ENCODE measurements around the gene MPIG6B.

MPIG6B gene

DNA sequence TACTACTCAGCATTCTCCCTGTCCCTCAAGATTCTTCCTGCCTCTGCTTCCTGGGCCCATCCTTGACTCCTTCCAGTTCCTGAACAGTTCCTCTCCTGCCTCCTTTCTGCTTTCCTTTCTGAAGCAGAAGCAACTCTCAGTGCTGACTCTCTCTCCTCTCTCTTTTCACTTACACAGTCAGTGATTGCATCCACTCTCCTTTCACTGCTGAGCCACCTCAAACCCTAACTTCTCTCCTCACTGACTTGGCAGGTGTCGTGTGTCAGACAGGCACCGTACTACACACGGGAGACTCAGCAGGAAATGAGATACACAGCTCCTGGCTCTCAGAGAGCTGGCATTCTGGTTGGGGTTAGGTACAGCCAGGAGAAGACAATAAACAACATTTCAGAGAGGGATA lies 25.6 kb upstream of the MPIG6B start:
- DNase-seq (ENCODE audit: insufficient read length, low spot score) = no peak

GRCh38 chr6:31700740-31701401 lies 22.3 kb upstream of the MPIG6B start:
- no peak for FAIRE-seq
- TF ChIP-seq PAX5 (IDR thresholded peaks at IDR 0.05; ENCODE audit: insufficient read depth, low read length, severe bottlenecking) (no peak), TAF1 (IDR thresholded peaks at IDR 0.05; ENCODE audit: low read depth, low read length) (no peak), POU2F2 (IDR thresholded peaks at IDR 0.05; ENCODE audit: low read depth, low read length) (no peak), POLR2AphosphoS5 (IDR thresholded peaks at IDR 0.05; ENCODE audit: low read depth, low read length) (no peak), POLR2A (IDR thresholded peaks at IDR 0.05; ENCODE audit: low read depth, low read length) (no peak), SPI1 (IDR thresholded peaks at IDR 0.05; ENCODE audit: low read depth, low read length) (no peak)
- no peak for DNase-seq (ENCODE audit: insufficient read length, low spot score)

More for the DNA sequence above, 25.6 kb upstream of the MPIG6B start:
- FAIRE-seq = no peak
- TF ChIP-seq POLR2AphosphoS5 (IDR thresholded peaks at IDR 0.05; ENCODE audit: low read depth, low read length) (no peak), POU2F2 (IDR thresholded peaks at IDR 0.05; ENCODE audit: low read depth, low read length) (no peak), POLR2A (IDR thresholded peaks at IDR 0.05; ENCODE audit: low read depth, low read length) (no peak), PAX5 (IDR thresholded peaks at IDR 0.05; ENCODE audit: insufficient read depth, low read length, severe bottlenecking) (no peak), TAF1 (IDR thresholded peaks at IDR 0.05; ENCODE audit: low read depth, low read length) (no peak), SPI1 (IDR thresholded peaks at IDR 0.05; ENCODE audit: low read depth, low read length) (no peak)

GRCh38 chr6:31701666-31702404 lies 21.3 kb upstream of the MPIG6B start:
- FAIRE-seq (peak; percentile 28), DNase-seq (ENCODE audit: insufficient read length, low spot score) (no peak)
- TF ChIP-seq PAX5 (IDR thresholded peaks at IDR 0.05; ENCODE audit: insufficient read depth, low read length, severe bottlenecking) (no peak), TAF1 (IDR thresholded peaks at IDR 0.05; ENCODE audit: low read depth, low read length) (no peak), POLR2A (IDR thresholded peaks at IDR 0.05; ENCODE audit: low read depth, low read length) (no peak), POLR2AphosphoS5 (IDR thresholded peaks at IDR 0.05; ENCODE audit: low read depth, low read length) (no peak), POU2F2 (IDR thresholded peaks at IDR 0.05; ENCODE audit: low read depth, low read length) (no peak), SPI1 (IDR thresholded peaks at IDR 0.05; ENCODE audit: low read depth, low read length) (no peak)

GRCh38 chr6:31702405-31702818 lies 20.8 kb upstream of the MPIG6B start:
- TF ChIP-seq POLR2AphosphoS5 (IDR thresholded peaks at IDR 0.05; ENCODE audit: low read depth, low read length) (no peak), POLR2A (IDR thresholded peaks at IDR 0.05; ENCODE audit: low read depth, low read length) (no peak), POU2F2 (IDR thresholded peaks at IDR 0.05; ENCODE audit: low read depth, low read length) (no peak), SPI1 (IDR thresholded peaks at IDR 0.05; ENCODE audit: low read depth, low read length) (no peak), TAF1 (IDR thresholded peaks at IDR 0.05; ENCODE audit: low read depth, low read length) (no peak), PAX5 (IDR thresholded peaks at IDR 0.05; ENCODE audit: insufficient read depth, low read length, severe bottlenecking) (no peak)
- DNase-seq (ENCODE audit: insufficient read length, low spot score) (no peak), FAIRE-seq (no peak)

DNA sequence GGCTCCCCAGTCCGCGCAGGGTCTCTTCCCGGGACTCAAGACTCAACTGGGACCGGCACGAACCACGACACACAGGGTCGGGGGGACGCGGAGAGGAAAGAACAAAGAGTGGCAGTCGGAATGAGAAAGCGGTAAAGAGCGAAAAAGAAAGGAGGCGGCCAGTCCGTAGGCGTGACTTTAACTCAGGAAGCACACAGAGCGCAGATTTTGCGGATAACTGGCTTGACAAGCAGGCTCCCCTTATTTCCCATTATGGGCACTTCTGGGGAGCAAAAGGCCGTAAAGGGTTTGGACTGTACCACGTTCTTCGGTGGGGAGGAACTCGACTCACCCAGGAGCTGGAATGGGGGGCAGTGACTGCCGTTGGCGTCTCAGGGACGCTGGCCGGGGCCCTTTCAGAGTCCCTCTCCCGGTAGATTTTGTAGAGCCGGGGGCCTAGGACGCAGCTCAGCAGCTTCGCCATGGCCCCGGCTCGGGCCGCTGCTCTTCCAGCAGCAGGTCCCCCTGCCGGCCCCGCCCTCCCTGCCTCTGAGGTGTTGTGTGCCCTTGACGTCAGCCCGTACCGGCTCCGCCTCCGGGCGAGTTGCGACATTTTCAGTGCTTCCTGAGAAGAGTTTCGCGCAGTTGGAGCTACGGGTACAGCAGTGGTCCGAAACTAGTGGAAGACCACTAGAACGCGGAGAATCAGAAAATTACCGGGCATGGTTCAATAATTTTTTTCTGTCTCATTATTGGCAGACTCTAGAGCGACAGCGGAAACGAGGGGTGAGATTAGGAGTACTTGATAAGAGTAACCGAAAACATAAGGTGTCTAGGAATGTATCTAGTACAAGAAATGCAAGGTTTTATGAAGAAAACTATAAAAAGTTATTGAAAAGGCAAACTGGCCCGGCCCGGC lies 20.1 kb upstream of the MPIG6B start, which contains the start of gene ABHD16A:
TSS of gene ABHD16A (minus strand) at position 506 of the 898 bp plus-strand sequence. CDS start at position 463, 43 bp downstream.
- peak; percentile 31 for TF ChIP-seq PAX5 (IDR thresholded peaks at IDR 0.05; ENCODE audit: insufficient read depth, low read length, severe bottlenecking)
- TF ChIP-seq POLR2AphosphoS5 (IDR thresholded peaks at IDR 0.05; ENCODE audit: low read depth, low read length) = peak; percentile 56; the same call in 1 of the 2 replicates
- peak; percentile 76 for TF ChIP-seq POLR2A (IDR thresholded peaks at IDR 0.05; ENCODE audit: low read depth, low read length)
- no peak; the same call in 1 of the 2 replicates for TF ChIP-seq POU2F2 (IDR thresholded peaks at IDR 0.05; ENCODE audit: low read depth, low read length)
- TF ChIP-seq TAF1 (IDR thresholded peaks at IDR 0.05; ENCODE audit: low read depth, low read length) = peak; percentile 47
- no peak for TF ChIP-seq SPI1 (IDR thresholded peaks at IDR 0.05; ENCODE audit: low read depth, low read length)
- DNase-seq (ENCODE audit: insufficient read length, low spot score) = peak; percentile 96
- FAIRE-seq = peak; percentile 98

DNA sequence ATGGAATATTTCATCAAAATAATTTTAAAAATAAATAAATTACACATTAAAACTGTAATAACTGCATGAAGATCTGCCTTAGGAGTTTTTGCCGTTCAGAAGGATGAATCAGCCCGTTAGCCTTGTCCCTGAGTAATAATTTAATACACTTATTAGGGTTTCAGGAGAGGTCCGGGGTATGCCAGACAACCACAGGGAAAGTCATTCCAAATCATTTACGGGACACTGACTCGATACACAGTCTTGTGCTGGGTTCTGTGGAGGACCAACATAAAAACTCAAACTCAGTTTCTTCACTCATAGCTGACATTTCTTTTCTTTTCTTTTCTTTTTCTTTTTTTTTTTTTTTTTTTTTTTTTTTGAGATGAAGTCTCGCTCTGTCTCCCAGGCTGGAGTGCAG lies 17.2 kb upstream of the MPIG6B start:
- DNase-seq (ENCODE audit: insufficient read length, low spot score) (no peak), FAIRE-seq (no peak)
- TF ChIP-seq POU2F2 (IDR thresholded peaks at IDR 0.05; ENCODE audit: low read depth, low read length) (no peak), SPI1 (IDR thresholded peaks at IDR 0.05; ENCODE audit: low read depth, low read length) (no peak), POLR2AphosphoS5 (IDR thresholded peaks at IDR 0.05; ENCODE audit: low read depth, low read length) (no peak), PAX5 (IDR thresholded peaks at IDR 0.05; ENCODE audit: insufficient read depth, low read length, severe bottlenecking) (no peak), POLR2A (IDR thresholded peaks at IDR 0.05; ENCODE audit: low read depth, low read length) (no peak), TAF1 (IDR thresholded peaks at IDR 0.05; ENCODE audit: low read depth, low read length) (no peak)

DNA sequence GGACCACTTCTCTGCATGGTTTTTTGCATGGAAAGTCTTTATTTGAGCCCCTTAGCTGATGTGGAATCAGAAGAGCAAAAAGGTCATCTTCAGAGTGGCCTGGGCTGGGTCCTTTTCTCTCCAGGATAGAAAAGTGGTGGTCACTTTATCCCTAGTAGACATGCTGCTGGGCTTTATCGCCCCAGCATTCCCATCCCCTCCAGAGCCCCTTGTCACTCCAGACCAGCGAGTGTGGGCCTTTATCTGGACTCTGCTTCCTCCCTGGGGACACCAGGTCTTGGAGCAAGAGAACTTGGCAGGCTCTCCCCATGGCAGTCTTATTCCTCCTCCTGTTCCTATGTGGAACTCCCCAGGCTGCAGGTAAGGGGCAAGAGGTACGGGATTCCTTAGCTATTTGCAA lies 16.6 kb upstream of the MPIG6B start, which contains the start of gene LY6G6F:
TSS of gene LY6G6F (plus strand) at position 268 of the 400 bp plus-strand sequence. CDS start at position 309, 41 bp downstream.
- FAIRE-seq = no peak
- no peak for DNase-seq (ENCODE audit: insufficient read length, low spot score)
- TF ChIP-seq TAF1 (IDR thresholded peaks at IDR 0.05; ENCODE audit: low read depth, low read length) = no peak
- TF ChIP-seq POLR2A (IDR thresholded peaks at IDR 0.05; ENCODE audit: low read depth, low read length) = no peak
- no peak for TF ChIP-seq PAX5 (IDR thresholded peaks at IDR 0.05; ENCODE audit: insufficient read depth, low read length, severe bottlenecking)
- TF ChIP-seq SPI1 (IDR thresholded peaks at IDR 0.05; ENCODE audit: low read depth, low read length) = no peak
- no peak for TF ChIP-seq POU2F2 (IDR thresholded peaks at IDR 0.05; ENCODE audit: low read depth, low read length)
- TF ChIP-seq POLR2AphosphoS5 (IDR thresholded peaks at IDR 0.05; ENCODE audit: low read depth, low read length) = no peak

DNA sequence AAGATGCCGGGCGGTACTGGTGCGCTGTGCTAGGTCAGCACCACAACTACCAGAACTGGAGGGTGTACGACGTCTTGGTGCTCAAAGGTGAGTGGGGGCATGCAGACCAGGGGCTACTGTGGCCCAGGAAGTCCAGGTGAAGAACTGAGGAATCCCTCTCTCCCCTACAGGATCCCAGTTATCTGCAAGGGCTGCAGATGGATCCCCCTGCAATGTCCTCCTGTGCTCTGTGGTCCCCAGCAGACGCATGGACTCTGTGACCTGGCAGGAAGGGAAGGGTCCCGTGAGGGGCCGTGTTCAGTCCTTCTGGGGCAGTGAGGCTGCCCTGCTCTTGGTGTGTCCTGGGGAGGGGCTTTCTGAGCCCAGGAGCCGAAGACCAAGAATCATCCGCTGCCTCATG lies 15.5 kb upstream of the MPIG6B start:
- TF ChIP-seq POU2F2 (IDR thresholded peaks at IDR 0.05; ENCODE audit: low read depth, low read length) (no peak), PAX5 (IDR thresholded peaks at IDR 0.05; ENCODE audit: insufficient read depth, low read length, severe bottlenecking) (no peak)
- no peak for DNase-seq (ENCODE audit: insufficient read length, low spot score)
- no peak for FAIRE-seq
